Hepatocyte (in vitro differentiated cells): ENCODE measurements around the gene AREL1. TPM values are rescaled to one million over a fixed set of nuclear protein-coding genes. Genes with fewer than 3 reads are reported as not detected.

Experiments used
- DNase-seq: peaks from one replicate; pipeline ENCODE4 v3.0.0-alpha.2; 2016; ENCODE audit warnings: low spot score
- H2AFZ ChIP-seq: fragments of 200-600 bp; sonication (generic); 2 replicates; pipeline ENCODE4 v1.6.0; 2016; ENCODE audit warnings: antibody characterized with exemption, mild to moderate bottlenecking
- H3K27ac ChIP-seq: fragments of 200-600 bp; sonication (generic); 2 replicates; pipeline ENCODE4 v1.5.1; 2016; ENCODE audit warnings: mild to moderate bottlenecking
- H3K27me3 ChIP-seq: fragments of 200-600 bp; sonication (generic); 2 replicates; pipeline ENCODE4 v1.6.1; 2016
- H3K36me3 ChIP-seq: fragments of 200-600 bp; sonication (generic); replicated peaks from 2 replicates; pipeline ENCODE4 v1.5.1; 2016; ENCODE audit warnings: low read depth; ENCODE audit not compliant: insufficient read depth
- H3K4me1 ChIP-seq: fragments of 200-600 bp; sonication (generic); 2 replicates; pipeline ENCODE4 v1.5.1; 2016; ENCODE audit warnings: mild to moderate bottlenecking, moderate library complexity; ENCODE audit not compliant: insufficient read depth
- H3K4me2 ChIP-seq: fragments of 200-600 bp; sonication (generic); 2 replicates; pipeline ENCODE4 v1.6.0; 2016
- H3K4me3 ChIP-seq: fragments of 200-600 bp; sonication (generic); 2 replicates; pipeline ENCODE4 v1.5.1; 2016; ENCODE audit warnings: mild to moderate bottlenecking
- H3K79me2 ChIP-seq: fragments of 200-600 bp; sonication (generic); 2 replicates; pipeline ENCODE4 v1.6.0; 2017; ENCODE audit warnings: mild to moderate bottlenecking
- H3K9me2 ChIP-seq: fragments of 200-600 bp; sonication (generic); replicated peaks from 2 replicates; pipeline ENCODE4 v1.6.0; 2017; ENCODE audit warnings: mild to moderate bottlenecking; ENCODE audit not compliant: insufficient read depth
- H3K9me3 ChIP-seq: fragments of 200-600 bp; sonication (generic); 2 replicates; pipeline ENCODE4 v1.5.1; 2016; ENCODE audit warnings: low read depth, mild to moderate bottlenecking
- H4K20me1 ChIP-seq: fragments of 200-600 bp; sonication (generic); 2 replicates; pipeline ENCODE4 v1.6.0; 2016; ENCODE audit warnings: mild to moderate bottlenecking; ENCODE audit not compliant: insufficient read depth, poor library complexity, severe bottlenecking
- EZH2 ChIP-seq: fragments of 200-600 bp; sonication (generic); IDR thresholded peaks from 2 replicates; pipeline ENCODE4 v1.6.1; 2016; ENCODE audit warnings: antibody characterized with exemption, mild to moderate bottlenecking, borderline replicate concordance
- EZH2phosphoT487 ChIP-seq: fragments of 200-600 bp; sonication (generic); IDR thresholded peaks from one replicate; pipeline ENCODE4 v1.6.1; 2018; ENCODE audit warnings: antibody characterized with exemption, mild to moderate bottlenecking, low read depth, moderate library complexity; ENCODE audit not compliant: unreplicated experiment, severe bottlenecking
- WGBS: methylation state at CpG from one replicate; pipeline ENCODE4 v1.1.6; 2016; ENCODE audit warnings: low lambda C conversion rate; ENCODE audit errors: missing lambda C conversion rate; 5-methylcytosine and 5-hydroxymethylcytosine counted together
- polyA plus RNA-seq: library from polyadenylated mRNA; unstranded; fragments of >200 nt; fragmentation: Nextera tagmentation; extraction: Ambion mirVana; gene quantifications from 2 replicates; pipeline ENCODE4 v1.2.1, GENCODE V29; 2016
- small RNA-seq: library from RNA; depleted of rRNA; stranded (forward); fragments of <200 nt; gene quantifications from one replicate; pipeline ENCODE3, GENCODE V24; 2014
- total RNA-seq: library from RNA; depleted of rRNA; stranded (reverse); fragments of >200 nt; gene quantifications from 2 replicates; pipeline ENCODE4 v1.2.3, GENCODE V29; 2014
- TF ChIP-seq, protein P1 (sequence below): fragments of 200-600 bp; sonication (generic); IDR thresholded peaks from 2 replicates; pipeline ENCODE4 v1.5.1; 2016; ENCODE audit warnings: antibody characterized with exemption, mild to moderate bottlenecking; ENCODE audit not compliant: poor library complexity

AREL1 gene
- total and polyA plus RNA-seq, 2 experiments from 2014 or later, result 11.4 to 31.7 TPM

- Histone ChIP-seq H3K27me3 (peaks cover 22% of the 10 kb centered on the region), H3K79me2 (no peaks in the 10 kb centered on the region), H2AFZ (peak within 1 kb of the TSS; percentile 89), H3K4me2 (peak within 1 kb of the TSS; percentile 88), H3K9me3 (no peaks in the 10 kb centered on the region), H3K4me3 (peak within 1 kb of the TSS; percentile 50), H4K20me1 (no peaks in the 10 kb centered on the region), H3K36me3 (no peaks in the 10 kb centered on the region), H3K27ac (no peak within 1 kb of the TSS), H3K4me1 (no peaks in the 10 kb centered on the region), H3K9me2 (no peaks in the 10 kb centered on the region)
- peak; percentile 46 for DNase-seq
- TF ChIP-seq, protein P1, sequence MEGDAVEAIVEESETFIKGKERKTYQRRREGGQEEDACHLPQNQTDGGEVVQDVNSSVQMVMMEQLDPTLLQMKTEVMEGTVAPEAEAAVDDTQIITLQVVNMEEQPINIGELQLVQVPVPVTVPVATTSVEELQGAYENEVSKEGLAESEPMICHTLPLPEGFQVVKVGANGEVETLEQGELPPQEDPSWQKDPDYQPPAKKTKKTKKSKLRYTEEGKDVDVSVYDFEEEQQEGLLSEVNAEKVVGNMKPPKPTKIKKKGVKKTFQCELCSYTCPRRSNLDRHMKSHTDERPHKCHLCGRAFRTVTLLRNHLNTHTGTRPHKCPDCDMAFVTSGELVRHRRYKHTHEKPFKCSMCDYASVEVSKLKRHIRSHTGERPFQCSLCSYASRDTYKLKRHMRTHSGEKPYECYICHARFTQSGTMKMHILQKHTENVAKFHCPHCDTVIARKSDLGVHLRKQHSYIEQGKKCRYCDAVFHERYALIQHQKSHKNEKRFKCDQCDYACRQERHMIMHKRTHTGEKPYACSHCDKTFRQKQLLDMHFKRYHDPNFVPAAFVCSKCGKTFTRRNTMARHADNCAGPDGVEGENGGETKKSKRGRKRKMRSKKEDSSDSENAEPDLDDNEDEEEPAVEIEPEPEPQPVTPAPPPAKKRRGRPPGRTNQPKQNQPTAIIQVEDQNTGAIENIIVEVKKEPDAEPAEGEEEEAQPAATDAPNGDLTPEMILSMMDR, result no peak
- TF ChIP-seq EZH2phosphoT487 (no peak), EZH2 (peak; percentile 74)
- 2% methylated on average over 58 of the region's 70 CpGs for WGBS
Measured at GRCh38 chr14:74611650-74612349, 101.1 kb downstream of the AREL1 start, which contains the start of gene LTBP2. LTBP2 (minus strand) TSS chr14:74612237; CDS start chr14:74611944, 293 bp downstream.

Small RNAs within 50 kb of the gene (small RNA-seq; reads per million reads assigned to genes)
- gene RF00409, result not detected

Other genes starting within 250 kb of the AREL1 start
- gene NPC2, start 219.8 kb downstream of the AREL1 start, total RNA-seq, result 1,339 and 1,684 TPM in 2 replicates
- 585 and 602 TPM in 2 replicates for gene NPC2, start 219.8 kb downstream of the AREL1 start, polyA plus RNA-seq
- gene ISCA2, start 219.3 kb downstream of the AREL1 start, total RNA-seq, result 17.4 and 21.5 TPM in 2 replicates
- gene ISCA2, start 219.3 kb downstream of the AREL1 start, polyA plus RNA-seq, result 80.2 and 80.3 TPM in 2 replicates
- gene LTBP2, start 100.8 kb downstream of the AREL1 start, total RNA-seq, result 3.0 and 8.6 TPM in 2 replicates
- 6.7 and 7.6 TPM in 2 replicates for gene LTBP2, start 100.8 kb downstream of the AREL1 start, polyA plus RNA-seq
- 32.9 and 43.6 TPM in 2 replicates for gene FCF1, start 64 bp upstream of the AREL1 start, total RNA-seq
- 11.3 and 12.3 TPM in 2 replicates for gene FCF1, start 64 bp upstream of the AREL1 start, polyA plus RNA-seq
- 31.5 and 44.8 TPM in 2 replicates for gene YLPM1, start 50.2 kb upstream of the AREL1 start, total RNA-seq
- 20.2 and 21.2 TPM in 2 replicates for gene YLPM1, start 50.2 kb upstream of the AREL1 start, polyA plus RNA-seq
- gene PROX2, start 163.1 kb upstream of the AREL1 start, total RNA-seq, result not detected in 2 replicates
- 0.50 TPM in 1 of 2 replicates, not detected in the other for gene PROX2, start 163.1 kb upstream of the AREL1 start, polyA plus RNA-seq
- 68.7 and 69.4 TPM in 2 replicates for gene DLST, start 168.8 kb upstream of the AREL1 start, total RNA-seq
- 5.6 and 10.8 TPM in 2 replicates for gene DLST, start 168.8 kb upstream of the AREL1 start, polyA plus RNA-seq
- 0.57 and 1.2 TPM in 2 replicates for gene RPS6KL1, start 210.2 kb upstream of the AREL1 start, total RNA-seq
- gene RPS6KL1, start 210.2 kb upstream of the AREL1 start, polyA plus RNA-seq, result 0.18 and 1.5 TPM in 2 replicates
- 25.0 and 25.2 TPM in 2 replicates for gene PGF, start 242.5 kb upstream of the AREL1 start, total RNA-seq
- gene PGF, start 242.5 kb upstream of the AREL1 start, polyA plus RNA-seq, result 31.0 and 33.0 TPM in 2 replicates